Loucy (cell line): ENCODE measurements around the gene USP7.

ENCODE experiments used
- EZH2phosphoT487 ChIP-seq: fragments of 200-600 bp; IDR thresholded peaks from 2 replicates; pipeline ENCODE4 v1.6.1; 2018; ENCODE audit warnings: antibody characterized with exemption, mild to moderate bottlenecking, moderate library complexity, borderline replicate concordance
- TF ChIP-seq, protein P1 (sequence below): fragments of 200-600 bp; sonication (generic); conservative IDR thresholded peaks from 2 replicates; pipeline ENCODE4 v1.5.1; 2014; ENCODE audit warnings: mild to moderate bottlenecking, antibody characterized with exemption, low read length

DNA sequence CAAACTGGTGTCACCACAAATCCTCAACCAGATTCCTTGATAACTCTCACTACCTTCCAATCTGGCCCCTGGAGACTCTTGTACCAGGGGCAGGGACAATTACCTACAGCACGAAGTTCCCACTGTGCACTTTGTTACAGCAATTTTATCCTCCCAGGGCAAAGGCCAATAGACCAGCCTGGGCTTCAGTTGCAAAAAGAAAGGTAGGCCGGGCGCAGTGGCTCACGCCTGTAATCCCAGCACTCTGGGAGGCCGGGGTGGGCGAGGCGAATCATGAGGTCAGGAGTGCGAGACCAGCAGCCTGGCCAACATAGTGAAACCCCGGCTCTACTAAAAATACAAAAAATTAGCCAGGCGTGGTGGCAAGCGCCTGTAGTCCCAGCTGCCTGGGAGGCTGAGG, 36.9 kb downstream of the USP7 start:
- TF ChIP-seq, protein P1, sequence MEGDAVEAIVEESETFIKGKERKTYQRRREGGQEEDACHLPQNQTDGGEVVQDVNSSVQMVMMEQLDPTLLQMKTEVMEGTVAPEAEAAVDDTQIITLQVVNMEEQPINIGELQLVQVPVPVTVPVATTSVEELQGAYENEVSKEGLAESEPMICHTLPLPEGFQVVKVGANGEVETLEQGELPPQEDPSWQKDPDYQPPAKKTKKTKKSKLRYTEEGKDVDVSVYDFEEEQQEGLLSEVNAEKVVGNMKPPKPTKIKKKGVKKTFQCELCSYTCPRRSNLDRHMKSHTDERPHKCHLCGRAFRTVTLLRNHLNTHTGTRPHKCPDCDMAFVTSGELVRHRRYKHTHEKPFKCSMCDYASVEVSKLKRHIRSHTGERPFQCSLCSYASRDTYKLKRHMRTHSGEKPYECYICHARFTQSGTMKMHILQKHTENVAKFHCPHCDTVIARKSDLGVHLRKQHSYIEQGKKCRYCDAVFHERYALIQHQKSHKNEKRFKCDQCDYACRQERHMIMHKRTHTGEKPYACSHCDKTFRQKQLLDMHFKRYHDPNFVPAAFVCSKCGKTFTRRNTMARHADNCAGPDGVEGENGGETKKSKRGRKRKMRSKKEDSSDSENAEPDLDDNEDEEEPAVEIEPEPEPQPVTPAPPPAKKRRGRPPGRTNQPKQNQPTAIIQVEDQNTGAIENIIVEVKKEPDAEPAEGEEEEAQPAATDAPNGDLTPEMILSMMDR = no peak
- no peak for TF ChIP-seq EZH2phosphoT487
